GM18867 (cell line): ENCODE measurements around the gene DPP10.

Experiments
- ATAC-seq: cut with Tn5 transposase; IDR thresholded peaks from one replicate; pipeline ENCODE4 v1.9.1; 2021; ENCODE audit warnings: mild to moderate bottlenecking, moderate library complexity; ENCODE audit not compliant: unreplicated experiment

The DPP10 gene

GRCh38 chr2:114789989-114790388 lies 347.5 kb downstream of the DPP10 start:
- ATAC-seq = no peak

DNA sequence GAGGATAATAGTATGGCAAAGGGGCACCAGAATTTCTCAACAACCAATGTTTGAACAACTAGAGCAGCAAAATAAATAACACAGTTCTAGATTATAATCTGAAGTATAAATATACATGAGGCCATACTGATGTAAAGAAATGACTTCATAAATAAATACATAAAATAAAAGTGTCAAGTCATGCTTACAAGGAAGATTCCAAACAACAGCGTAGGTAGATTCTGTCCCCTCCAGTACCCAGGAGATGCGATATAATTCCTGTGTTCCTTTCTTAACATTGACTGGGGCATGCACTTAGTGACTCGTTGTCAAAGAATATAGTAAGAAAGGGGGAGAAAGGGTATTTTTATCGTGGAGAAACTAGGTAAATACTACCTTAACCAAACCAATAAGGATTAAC lies 355.1 kb downstream of the DPP10 start:
- ATAC-seq = no peak

- ATAC-seq = no peak
Observed at GRCh38 chr2:114797942-114798341, 355.5 kb downstream of the DPP10 start.

- no peak for ATAC-seq
Observed at GRCh38 chr2:114800371-114800770, 357.9 kb downstream of the DPP10 start.

GRCh38 chr2:114805195-114805594 lies 362.8 kb downstream of the DPP10 start:
- ATAC-seq = no peak

DNA sequence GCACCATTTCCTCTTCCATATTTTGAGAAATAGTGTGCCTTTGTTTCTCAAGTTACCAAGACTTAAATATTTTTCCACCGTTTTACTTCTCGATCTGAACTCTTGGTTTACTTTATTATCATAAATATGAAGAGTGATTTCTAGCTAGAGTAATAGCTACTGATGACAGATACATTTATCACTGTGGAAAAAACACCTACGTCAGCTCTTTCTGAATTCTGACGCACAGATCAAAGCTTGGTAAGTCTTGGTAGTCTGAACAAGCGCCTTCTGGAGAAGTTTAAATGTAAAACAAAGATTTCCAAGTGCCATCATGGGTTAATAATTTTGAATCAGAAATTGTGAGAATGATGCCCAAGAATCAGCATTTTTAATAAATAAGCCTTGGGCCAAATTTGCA lies 367.7 kb downstream of the DPP10 start:
- no peak for ATAC-seq

DNA sequence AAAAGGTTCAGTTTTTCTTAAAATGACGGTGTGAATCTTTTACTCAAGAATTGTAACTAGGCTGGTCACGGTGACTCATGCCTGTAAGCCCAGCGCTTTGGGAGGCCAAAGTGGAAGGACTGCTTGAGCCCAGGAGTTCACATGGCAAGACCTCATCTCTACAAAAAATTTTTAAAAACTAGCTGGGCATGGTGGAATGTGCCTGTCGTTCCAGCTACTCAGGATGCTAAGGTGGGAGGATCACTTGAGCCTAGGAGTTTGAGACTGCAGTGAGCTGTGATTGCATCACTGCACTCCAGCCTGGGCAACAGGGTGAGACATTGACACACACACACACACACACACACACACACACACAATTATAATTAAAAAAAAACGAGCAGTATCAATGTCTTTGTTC lies 369.8 kb downstream of the DPP10 start:
- no peak for ATAC-seq

- no peak for ATAC-seq
Observed at GRCh38 chr2:114814355-114814754, 371.9 kb downstream of the DPP10 start.

DNA sequence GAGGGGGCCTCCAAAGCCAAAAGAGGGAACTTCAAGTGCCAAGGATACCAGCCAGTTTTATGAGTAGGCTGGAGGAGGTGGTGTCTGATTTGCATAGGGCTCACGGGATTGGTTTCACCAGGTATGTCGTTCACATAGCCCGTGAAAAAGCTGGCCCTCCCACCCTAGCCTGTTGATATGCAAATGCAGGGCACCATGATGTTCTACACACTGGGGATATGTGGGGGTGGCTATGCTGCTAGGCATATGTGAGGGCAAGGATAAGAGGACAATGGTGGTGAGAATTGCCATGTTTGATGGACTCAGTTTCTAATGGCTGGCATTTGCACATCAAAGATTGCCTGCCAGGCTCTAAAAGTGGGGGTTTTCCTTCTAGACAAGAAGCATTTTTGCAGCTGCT lies 378.6 kb downstream of the DPP10 start:
- no peak for ATAC-seq

DNA sequence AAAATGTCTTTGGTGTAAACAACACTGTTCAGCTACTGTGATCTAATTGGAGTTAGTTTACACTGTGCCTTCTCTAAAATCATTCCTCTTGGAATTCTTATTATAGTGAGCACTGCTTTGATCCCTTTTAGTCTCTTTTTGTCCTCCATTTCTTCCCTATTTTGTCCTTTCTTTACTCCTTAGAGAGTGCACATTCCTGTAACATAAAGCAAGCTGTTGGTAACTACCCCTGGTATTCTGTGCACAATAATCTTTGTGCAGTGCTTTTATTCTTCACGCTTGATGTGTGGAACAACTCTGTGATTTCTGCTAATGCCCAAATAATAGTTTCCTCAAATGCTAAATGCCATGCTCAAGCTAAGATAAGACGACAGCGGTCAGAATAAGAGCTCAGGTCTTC lies 401.5 kb downstream of the DPP10 start:
- no peak for ATAC-seq

DNA sequence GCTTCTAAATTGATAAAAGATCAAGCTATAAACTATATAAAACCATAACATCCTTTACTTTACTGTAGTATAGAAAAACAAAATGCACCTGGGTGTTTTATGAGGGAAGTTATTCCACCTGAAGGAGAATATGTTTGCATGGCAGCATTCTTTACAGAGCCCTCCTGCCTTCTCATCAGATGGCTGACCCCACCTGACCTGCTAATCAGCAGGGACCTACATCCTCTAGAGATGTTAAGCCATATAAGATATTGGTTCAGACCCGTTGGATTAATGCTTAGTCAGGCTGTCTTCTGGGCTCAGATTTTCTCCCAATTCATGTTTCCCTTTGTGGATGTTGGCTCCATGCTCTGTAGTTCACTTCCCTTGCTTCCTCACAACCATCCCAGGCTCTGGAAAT lies 414.8 kb downstream of the DPP10 start:
- no peak for ATAC-seq

GRCh38 chr2:114859726-114860510 lies 417.5 kb downstream of the DPP10 start:
- no peak for ATAC-seq

DNA sequence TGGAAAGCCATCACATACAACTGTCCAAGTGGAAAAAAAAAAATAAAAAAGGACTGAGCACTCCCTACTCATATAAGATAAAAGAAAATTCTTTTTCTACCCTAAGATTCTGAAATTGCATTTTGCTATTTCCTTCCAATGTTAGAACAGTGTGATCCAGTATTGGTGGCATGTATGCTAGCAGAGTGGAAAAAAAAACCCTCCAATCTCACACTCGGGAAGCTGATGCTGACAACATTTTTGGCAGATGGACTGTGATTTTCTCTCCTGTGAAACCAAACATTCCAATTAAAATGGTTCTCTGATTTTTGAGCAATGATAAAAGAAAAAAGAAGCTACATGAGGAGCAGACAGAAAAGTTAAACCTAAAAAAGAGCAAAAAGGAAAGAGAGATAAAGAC lies 419.8 kb downstream of the DPP10 start:
- no peak for ATAC-seq

- no peak for ATAC-seq
Observed at GRCh38 chr2:114864901-114865300, 422.5 kb downstream of the DPP10 start.

DNA sequence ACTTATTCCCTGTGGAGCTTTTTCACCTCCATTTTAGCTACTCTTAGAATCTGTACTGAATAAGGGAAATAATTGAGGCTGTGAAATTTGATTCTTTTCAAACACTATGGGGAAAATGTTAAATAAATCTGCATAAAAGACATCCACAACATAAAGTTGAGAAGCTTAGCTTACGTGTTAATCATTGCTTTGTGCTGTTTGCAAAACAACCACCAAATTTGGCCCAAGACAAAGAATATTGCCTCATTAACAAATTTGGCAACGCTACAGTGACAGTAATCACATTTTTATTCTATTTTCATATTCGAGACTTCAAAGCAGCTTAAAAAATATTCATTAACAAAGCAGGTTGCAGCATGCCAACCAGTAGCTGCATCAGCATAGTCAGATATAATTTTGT lies 437.6 kb downstream of the DPP10 start:
- no peak for ATAC-seq

GRCh38 chr2:114919985-114920384 lies 477.5 kb downstream of the DPP10 start:
- no peak for ATAC-seq

DNA sequence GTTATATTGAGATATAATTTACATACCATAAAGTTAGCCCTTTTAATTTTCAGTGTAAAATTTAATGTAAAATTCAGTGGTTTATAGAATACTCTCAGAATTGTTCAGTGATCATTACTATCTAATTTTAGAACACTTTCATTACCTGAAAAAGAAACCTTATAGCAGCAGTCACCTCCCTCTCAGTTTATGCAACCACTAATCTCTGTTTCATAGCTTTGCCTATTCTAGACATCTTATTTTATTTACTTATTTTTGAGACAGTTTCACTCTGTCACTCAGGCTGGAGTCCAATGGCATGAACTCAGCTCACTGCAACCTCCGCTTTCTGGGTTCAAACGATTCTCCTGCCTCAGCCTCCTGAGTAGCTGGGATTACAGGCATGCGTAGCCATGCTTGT lies 479.6 kb downstream of the DPP10 start:
- ATAC-seq = peak; percentile 61

DNA sequence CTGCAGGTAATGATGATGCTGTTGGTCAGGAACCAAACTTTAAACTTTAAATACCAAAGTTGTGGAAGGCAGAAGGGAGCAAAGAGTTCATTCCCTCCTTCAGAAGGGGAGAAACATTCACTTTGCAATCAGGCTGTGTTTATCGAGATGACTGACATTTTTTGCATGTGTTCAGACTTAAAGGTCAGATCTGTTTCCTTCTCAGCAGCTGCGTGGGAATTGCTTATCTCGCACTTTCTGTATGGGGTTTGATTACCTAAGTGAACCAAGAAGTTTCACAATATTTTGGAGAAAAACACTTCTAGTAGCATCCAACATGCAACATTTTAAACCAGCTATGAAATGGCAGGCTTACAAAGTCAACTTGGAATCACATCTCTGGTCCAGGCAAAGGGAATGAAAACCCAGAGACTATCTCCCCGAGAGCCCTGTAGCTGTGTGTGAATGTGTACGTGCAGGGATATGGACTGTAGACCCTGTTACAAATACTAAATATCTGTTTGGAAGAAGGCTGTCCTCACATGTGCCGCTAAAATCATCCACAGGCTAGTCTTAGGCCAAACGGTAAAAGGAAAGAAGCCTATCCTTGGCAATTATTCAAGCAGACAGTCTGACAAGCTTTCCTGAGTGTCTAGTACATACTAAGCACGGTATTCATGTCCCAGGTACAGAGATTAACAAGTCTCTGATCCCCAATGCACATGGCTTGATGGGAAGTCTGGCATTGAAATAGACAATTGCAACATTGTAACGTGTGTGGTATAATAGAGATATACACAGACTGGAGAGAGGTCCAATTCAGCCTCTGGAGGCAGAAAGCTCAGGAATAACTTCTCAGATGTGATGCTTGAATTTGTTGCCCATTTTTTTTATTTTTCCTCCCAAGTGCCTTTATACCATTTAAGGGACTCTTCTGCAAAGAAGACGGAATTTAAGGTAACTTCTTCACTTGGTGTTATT lies 483.1 kb downstream of the DPP10 start:
- no peak for ATAC-seq

GRCh38 chr2:114926303-114926702 lies 483.9 kb downstream of the DPP10 start:
- ATAC-seq = no peak

- ATAC-seq = no peak
Observed at GRCh38 chr2:114929225-114929624, 486.8 kb downstream of the DPP10 start.

- ATAC-seq = no peak
Observed at GRCh38 chr2:114933671-114934241, 491.3 kb downstream of the DPP10 start.

GRCh38 chr2:114935031-114935430 lies 492.6 kb downstream of the DPP10 start:
- no peak for ATAC-seq
